HG03439 (cell line): ENCODE measurements around the gene PPP1R1B.

Experiments
- ATAC-seq: cut with Tn5 transposase; IDR thresholded peaks from one replicate; pipeline ENCODE4 v1.9.1; 2021; ENCODE audit warnings: mild to moderate bottlenecking, moderate library complexity; ENCODE audit not compliant: unreplicated experiment

The PPP1R1B gene

DNA sequence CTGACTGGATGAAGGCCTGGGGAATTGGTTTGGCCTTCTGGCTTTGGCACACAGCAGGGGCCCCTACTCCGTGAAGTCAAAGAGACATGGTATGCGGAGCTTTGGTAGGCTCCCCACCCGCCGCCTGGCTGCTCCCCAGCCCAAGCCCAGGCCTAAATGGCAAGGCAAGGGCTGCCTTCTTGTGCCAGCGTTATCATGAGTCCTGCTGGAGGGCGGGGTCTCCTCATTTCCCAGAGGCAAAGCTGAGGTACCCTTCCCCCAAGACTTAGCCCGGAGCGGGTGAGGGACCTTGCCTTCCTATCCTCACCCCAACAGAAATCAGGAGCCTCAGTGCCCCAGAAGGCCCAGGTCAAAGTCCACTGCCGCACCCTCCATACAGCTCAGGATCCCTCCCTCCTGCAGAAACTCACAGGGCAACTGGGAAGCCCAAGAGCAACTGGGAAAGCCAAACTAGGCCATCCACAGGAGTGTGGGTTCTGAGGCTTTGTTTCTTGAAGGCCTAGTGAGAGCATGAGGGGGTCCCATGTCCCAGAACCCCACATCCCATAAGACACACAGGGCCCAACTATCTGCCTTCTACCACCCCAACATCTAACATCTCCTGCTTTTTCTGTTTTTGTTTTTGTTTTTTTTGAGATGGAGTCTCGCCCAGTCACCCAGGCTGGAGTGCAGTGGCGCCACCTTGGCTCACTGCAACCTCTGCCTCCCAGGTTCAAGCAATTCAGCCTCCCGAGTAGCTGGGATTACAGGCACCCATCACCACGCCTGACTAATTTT, 51.8 kb downstream of the PPP1R1B start:
- no peak for ATAC-seq

GRCh38 chr17:39679521-39680192, 52.9 kb downstream of the PPP1R1B start:
- no peak for ATAC-seq

DNA sequence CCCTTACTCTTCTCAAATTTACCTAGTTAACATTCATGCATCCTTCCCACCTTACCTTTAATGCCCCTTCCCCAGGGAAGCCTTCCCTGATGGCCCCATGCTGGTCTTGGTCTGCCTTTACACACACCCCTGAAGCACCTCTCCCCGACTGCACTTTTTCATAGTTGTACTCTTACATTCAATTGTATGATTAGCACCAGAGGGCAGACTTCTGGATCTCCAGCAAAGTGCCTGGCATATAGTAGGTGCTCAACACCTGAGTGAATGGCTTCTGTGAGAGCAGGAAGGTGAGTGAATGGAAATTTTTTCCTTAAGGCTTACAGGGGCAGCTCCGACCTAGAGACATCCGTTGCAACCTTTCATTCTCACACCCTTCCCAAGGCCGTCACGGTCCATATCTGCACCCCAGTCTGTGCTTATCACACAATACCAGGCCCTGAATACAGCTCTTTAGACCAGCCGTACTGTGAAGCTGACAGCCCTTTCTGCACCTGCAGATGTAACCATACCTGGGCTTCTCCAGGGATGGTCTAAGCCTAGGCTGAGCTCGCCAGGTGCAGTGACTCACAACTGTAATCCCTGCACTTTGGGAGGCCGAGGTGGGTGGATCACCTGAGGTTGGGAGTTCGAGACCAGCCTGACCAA, 56.7 kb downstream of the PPP1R1B start:
- no peak for ATAC-seq

DNA sequence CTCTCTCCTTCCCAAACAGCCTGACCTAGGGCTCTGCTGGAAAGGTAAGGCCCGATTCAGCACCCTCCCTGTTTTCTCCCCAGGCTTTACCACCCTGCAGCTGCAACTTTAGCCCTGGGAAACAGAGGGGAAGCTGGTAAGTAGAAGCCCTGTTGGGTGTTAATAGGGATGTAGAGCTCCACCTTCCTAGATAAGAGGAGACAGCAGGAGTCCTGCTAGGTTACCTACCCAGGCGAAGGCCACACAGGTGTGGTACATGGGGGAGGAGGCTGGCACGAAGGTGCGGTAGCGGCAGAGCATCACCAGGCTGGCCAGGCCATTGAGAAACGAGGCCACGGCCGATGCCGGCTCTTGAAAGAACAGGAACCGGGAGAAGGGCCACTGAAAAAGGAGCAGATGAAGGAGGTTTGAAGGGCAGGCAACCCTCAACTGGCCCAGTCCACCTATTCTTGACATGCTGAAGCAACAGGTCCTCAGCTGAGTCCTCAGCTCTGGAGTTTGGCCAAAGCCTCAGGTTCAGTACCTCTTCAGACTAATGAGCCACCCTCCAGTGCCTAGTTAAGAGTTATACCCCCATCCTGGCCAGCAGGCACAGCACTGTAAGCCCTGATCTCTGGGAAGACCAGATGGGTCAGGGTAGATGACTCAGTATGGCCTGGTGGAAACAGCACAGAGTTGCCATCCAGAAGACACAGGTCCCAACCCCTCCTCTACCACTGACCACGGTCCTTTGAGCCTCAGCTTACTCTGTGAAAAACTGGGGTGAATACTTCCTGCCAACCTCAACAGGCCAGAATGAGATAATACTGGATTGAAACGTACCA, 57.8 kb downstream of the PPP1R1B start:
- no peak for ATAC-seq
